NCI-H2171 (cell line): ENCODE results near the gene LARGE1.

Source experiments
- DNase-seq: peaks from one replicate; lab custom pipeline; 2025; lab: John Stamatoyannopoulos, UW

Gene LARGE1

GRCh38 chr22:33720166-33720878 is 200.0 kb downstream of the LARGE1 start:
- DNase-seq: no peak

- DNase-seq: no peak
Measured at GRCh38 chr22:33717694-33718396, 202.4 kb downstream of the LARGE1 start.

- DNase-seq: no peak
Measured at GRCh38 chr22:33715237-33715985, 204.9 kb downstream of the LARGE1 start.

- DNase-seq: no peak
Measured at GRCh38 chr22:33710326-33710725, 209.9 kb downstream of the LARGE1 start.

GRCh38 chr22:33707581-33707980 is 212.7 kb downstream of the LARGE1 start:
- no peak for DNase-seq

GRCh38 chr22:33706100-33706499 is 214.2 kb downstream of the LARGE1 start:
- no peak for DNase-seq

GRCh38 chr22:33699176-33699575 is 221.1 kb downstream of the LARGE1 start:
- DNase-seq: no peak

GRCh38 chr22:33697640-33698039 is 222.6 kb downstream of the LARGE1 start:
- DNase-seq: no peak

GRCh38 chr22:33691057-33691630 is 229.1 kb downstream of the LARGE1 start:
- no peak for DNase-seq

GRCh38 chr22:33688903-33689302 is 231.4 kb downstream of the LARGE1 start:
- no peak for DNase-seq

- no peak for DNase-seq
Measured at GRCh38 chr22:33687464-33687863, 232.8 kb downstream of the LARGE1 start.

GRCh38 chr22:33684087-33684486 is 236.2 kb downstream of the LARGE1 start:
- no peak for DNase-seq

- DNase-seq: no peak
Measured at GRCh38 chr22:33682927-33683326, 237.3 kb downstream of the LARGE1 start.

- no peak for DNase-seq
Measured at GRCh38 chr22:33680632-33681031, 239.6 kb downstream of the LARGE1 start.

GRCh38 chr22:33678523-33678922 is 241.8 kb downstream of the LARGE1 start:
- no peak for DNase-seq

- DNase-seq: no peak
Measured at GRCh38 chr22:33677536-33677935, 242.7 kb downstream of the LARGE1 start.

GRCh38 chr22:33674357-33674756 is 245.9 kb downstream of the LARGE1 start:
- no peak for DNase-seq

GRCh38 chr22:33669746-33670145 is 250.5 kb downstream of the LARGE1 start:
- no peak for DNase-seq

GRCh38 chr22:33666961-33667619 is 253.2 kb downstream of the LARGE1 start:
- DNase-seq: no peak

GRCh38 chr22:33666279-33666960 is 253.9 kb downstream of the LARGE1 start:
- DNase-seq: no peak

- DNase-seq: no peak
Measured at GRCh38 chr22:33659448-33659847, 260.8 kb downstream of the LARGE1 start.
